Activated CD4-positive, alpha-beta memory T cell treated with anti-CD3 and anti-CD28 coated beads for 36 hours (primary cell): ENCODE data around the gene LY6G5B. TPM values are rescaled to one million over a fixed set of nuclear protein-coding genes. Genes with fewer than 3 reads are reported as not detected.

Experiments used
- CTCF ChIA-PET: fragments of 350-600 bp; sonication (Branson Sonifier 250); formaldehyde crosslinking; loops from one replicate; lab custom pipeline; 2021; ENCODE audit warnings: antibody characterized with exemption, inconsistent platforms; lab: Charles Lee
- POLR2A ChIA-PET: fragments of 350-600 bp; sonication (Branson Sonifier 250); formaldehyde crosslinking; loops from one replicate; lab custom pipeline; 2021; ENCODE audit warnings: antibody characterized with exemption; lab: Charles Lee
- DNase-seq: peaks from one replicate; pipeline ENCODE4 v3.0.0-alpha.2; 2020
- H3K27ac Mint-ChIP-seq: one replicate; pipeline ENCODE4 v1.8.0; 2021; ENCODE audit warnings: mixed read lengths
- H3K27me3 Mint-ChIP-seq: one replicate; pipeline ENCODE4 v1.8.0; 2021; ENCODE audit warnings: mixed read lengths
- H3K36me3 Mint-ChIP-seq: one replicate; pipeline ENCODE4 v1.8.0; 2021; ENCODE audit warnings: mixed read lengths
- H3K4me1 Mint-ChIP-seq: one replicate; pipeline ENCODE4 v1.8.0; 2021; ENCODE audit warnings: low read depth, mixed read lengths
- H3K4me3 Mint-ChIP-seq: one replicate; pipeline ENCODE4 v1.8.0; 2021; ENCODE audit warnings: mild to moderate bottlenecking, mixed read lengths
- H3K9me3 Mint-ChIP-seq: one replicate; pipeline ENCODE4 v1.8.0; 2021; ENCODE audit warnings: mixed read lengths
- intact Hi-C: fragments of 100-400 bp; cut with micrococcal nuclease; formaldehyde crosslinking; loops from one replicate; pipeline ENCODE4 v1.15.1; 2023
- total RNA-seq, 2 experiments: library from RNA; stranded (reverse); gene quantifications; one replicate each; pipeline ENCODE4 v1.2.3, GENCODE V29; 2021

The LY6G5B gene
- total RNA-seq, 2 experiments from 2014 or later = 9.2 to 11.6 TPM

- Mint-ChIP-seq H3K4me1 (no peaks in the 10 kb centered on the region), H3K27me3 (no peaks in the 10 kb centered on the region), H3K27ac (no peak overlapping the region), H3K4me3 (no peak overlapping the region), H3K36me3 (peaks cover 72% of the 10 kb centered on the region), H3K9me3 (no peaks in the 10 kb centered on the region)
- DNase-seq = no peak
- POLR2A ChIA-PET = interaction anchor here (0.7 to 1.0 kb wide), 2 partner anchors 9 to 21 kb away, joined by 3 read pairs; partner anchors contain the start of gene BAG6
- intact Hi-C loops = no loop called here
- CTCF ChIA-PET = no interaction called here
These were observed 38.6 kb upstream of the LY6G5B start for GRCh38 chr6:31631209-31631608.

DNA sequence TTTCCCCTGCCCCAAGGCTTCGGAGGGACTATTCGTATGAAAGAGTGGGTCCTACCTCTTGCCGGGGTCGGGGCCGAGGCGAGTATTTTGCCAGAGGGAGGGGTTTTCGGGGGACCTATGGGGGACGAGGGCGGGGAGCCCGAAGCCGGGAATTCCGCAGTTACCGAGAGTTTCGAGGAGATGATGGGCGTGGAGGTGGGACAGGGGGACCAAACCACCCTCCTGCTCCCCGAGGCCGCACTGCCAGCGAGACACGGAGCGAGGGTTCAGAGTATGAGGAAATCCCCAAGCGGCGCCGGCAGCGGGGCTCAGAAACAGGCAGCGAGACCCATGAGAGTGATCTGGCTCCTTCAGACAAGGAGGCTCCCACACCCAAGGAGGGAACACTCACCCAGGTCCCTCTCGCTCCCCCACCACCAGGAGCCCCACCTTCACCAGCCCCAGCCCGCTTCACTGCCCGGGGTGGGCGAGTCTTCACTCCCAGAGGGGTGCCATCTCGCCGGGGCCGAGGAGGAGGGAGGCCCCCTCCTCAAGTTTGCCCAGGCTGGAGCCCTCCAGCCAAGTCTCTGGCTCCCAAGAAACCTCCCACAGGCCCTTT lies 38.0 kb upstream of the LY6G5B start:
- Mint-ChIP-seq H3K9me3 (no peaks in the 10 kb centered on the region), H3K4me1 (no peaks in the 10 kb centered on the region), H3K4me3 (no peak overlapping the region), H3K36me3 (peaks cover 72% of the 10 kb centered on the region), H3K27ac (no peak overlapping the region), H3K27me3 (no peaks in the 10 kb centered on the region)
- CTCF ChIA-PET = no interaction called here
- DNase-seq = no peak
- POLR2A ChIA-PET = interaction anchor here (0.7 to 1.0 kb wide), 2 partner anchors 8 to 21 kb away, joined by 3 read pairs; partner anchors contain the start of gene BAG6
- intact Hi-C loops = no loop called here

DNA sequence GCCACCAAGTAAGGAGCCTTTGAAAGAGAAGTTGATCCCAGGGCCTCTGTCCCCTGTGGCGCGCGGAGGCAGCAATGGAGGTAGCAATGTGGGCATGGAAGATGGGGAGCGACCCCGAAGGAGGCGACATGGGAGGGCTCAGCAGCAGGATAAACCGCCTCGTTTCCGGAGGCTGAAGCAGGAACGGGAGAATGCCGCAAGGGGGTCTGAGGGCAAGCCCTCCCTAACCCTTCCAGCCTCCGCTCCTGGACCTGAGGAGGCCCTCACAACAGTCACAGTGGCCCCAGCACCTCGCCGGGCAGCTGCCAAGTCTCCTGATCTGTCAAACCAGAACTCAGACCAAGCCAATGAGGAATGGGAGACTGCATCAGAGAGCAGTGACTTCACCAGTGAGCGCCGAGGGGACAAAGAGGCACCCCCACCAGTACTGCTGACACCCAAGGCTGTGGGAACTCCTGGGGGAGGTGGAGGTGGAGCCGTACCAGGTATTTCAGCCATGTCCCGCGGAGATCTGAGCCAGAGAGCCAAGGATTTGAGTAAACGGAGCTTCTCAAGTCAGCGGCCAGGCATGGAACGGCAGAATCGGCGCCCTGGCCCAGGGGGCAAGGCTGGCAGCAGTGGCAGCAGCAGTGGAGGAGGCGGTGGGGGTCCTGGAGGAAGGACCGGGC lies 37.4 kb upstream of the LY6G5B start:
- CTCF ChIA-PET = no interaction called here
- Mint-ChIP-seq H3K36me3 (peaks cover 72% of the 10 kb centered on the region), H3K4me1 (no peaks in the 10 kb centered on the region), H3K4me3 (no peak overlapping the region), H3K27me3 (no peaks in the 10 kb centered on the region), H3K9me3 (no peaks in the 10 kb centered on the region), H3K27ac (no peak overlapping the region)
- POLR2A ChIA-PET = no interaction called here
- no peak for DNase-seq
- intact Hi-C loops = no loop called here

GRCh38 chr6:31633447-31633846 lies 36.3 kb upstream of the LY6G5B start:
- no peaks in the 10 kb centered on the region for H3K9me3 Mint-ChIP-seq
- ChIA-PET POLR2A (interaction anchor here (1.1 to 1.3 kb wide), 3 partner anchors 8 to 11 kb away, joined by 3 to 5 read pairs (median 3); no protein-coding TSS in a partner anchor), CTCF (interaction anchor here (0.7 kb wide), 1 partner anchor 35 kb away, joined by 3 read pairs; no protein-coding TSS in a partner anchor)
- H3K36me3 Mint-ChIP-seq = peaks cover 64% of the 10 kb centered on the region
- no peaks in the 10 kb centered on the region for H3K4me1 Mint-ChIP-seq
- H3K27me3 Mint-ChIP-seq = no peaks in the 10 kb centered on the region
- intact Hi-C loops = no loop called here
- H3K4me3 Mint-ChIP-seq = no peak overlapping the region
- H3K27ac Mint-ChIP-seq = no peak overlapping the region
- DNase-seq = no peak

DNA sequence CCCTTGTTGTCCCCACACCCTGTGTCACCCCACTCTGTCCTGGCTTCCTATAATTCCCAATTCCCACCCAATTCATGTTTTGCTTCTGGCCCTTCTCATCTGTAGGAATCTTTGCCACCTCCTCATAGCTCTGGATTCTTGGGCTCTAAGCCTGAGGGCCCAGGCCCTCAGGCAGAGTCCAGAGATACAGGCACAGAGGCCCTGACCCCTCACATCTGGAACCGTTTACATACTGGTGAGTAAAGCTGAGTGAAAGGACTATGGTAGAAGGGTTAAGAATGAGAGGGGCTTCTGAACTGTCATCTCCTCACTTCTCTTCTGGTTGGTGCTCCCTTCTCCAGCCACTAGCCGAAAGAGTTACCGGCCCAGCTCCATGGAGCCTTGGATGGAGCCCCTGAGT lies 35.6 kb upstream of the LY6G5B start:
- no peak for DNase-seq
- no peak overlapping the region for H3K4me3 Mint-ChIP-seq
- CTCF ChIA-PET = interaction anchor here (2.0 kb wide), 1 partner anchor 83 kb away, joined by 4 read pairs; no protein-coding TSS in a partner anchor
- intact Hi-C loops = no loop called here
- no peaks in the 10 kb centered on the region for H3K27me3 Mint-ChIP-seq
- H3K9me3 Mint-ChIP-seq = no peaks in the 10 kb centered on the region
- H3K36me3 Mint-ChIP-seq = peaks cover 63% of the 10 kb centered on the region
- H3K27ac Mint-ChIP-seq = no peak overlapping the region
- no peaks in the 10 kb centered on the region for H3K4me1 Mint-ChIP-seq
- POLR2A ChIA-PET = interaction anchor here (1.1 to 1.3 kb wide), 3 partner anchors 9 to 12 kb away, joined by 3 to 5 read pairs (median 3); no protein-coding TSS in a partner anchor

DNA sequence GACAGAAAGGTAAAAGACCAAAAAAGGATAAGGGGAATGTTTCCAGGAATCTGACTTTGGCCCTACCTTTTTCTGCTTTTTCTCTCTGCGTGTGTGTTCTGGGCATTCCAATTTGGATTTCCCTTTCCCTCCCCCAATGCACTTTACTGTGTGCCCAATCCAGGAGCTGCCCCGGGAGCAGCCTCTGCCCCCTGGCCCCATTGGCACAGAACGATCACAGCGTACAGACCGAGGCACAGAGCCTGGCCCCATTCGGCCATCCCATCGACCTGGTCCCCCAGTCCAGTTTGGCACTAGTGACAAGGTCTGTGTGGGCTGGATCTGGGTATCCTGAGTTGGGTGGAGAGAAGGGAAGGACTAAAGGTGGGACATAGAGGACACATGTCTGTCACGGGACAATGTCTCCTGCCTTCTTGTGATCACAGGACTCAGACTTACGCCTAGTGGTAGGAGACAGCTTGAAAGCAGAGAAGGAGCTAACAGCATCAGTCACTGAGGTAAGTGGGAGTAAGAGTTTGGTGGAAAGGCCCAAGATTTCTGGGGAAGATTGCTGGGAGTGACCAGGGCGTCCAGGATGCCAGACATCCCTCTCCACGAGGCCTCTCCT lies 34.7 kb upstream of the LY6G5B start:
- H3K36me3 Mint-ChIP-seq = peaks cover 59% of the 10 kb centered on the region

GRCh38 chr6:31636698-31637596 lies 32.8 kb upstream of the LY6G5B start:
- intact Hi-C loops = no loop called here
- no peaks in the 10 kb centered on the region for H3K9me3 Mint-ChIP-seq
- no peak for DNase-seq
- H3K36me3 Mint-ChIP-seq = peaks cover 54% of the 10 kb centered on the region
- no peak overlapping the region for H3K4me3 Mint-ChIP-seq
- POLR2A ChIA-PET = interaction anchor here (1.6 kb wide), 2 partner anchors 15 to 16 kb away, joined by 4 to 5 read pairs; partner anchors contain the start of gene BAG6
- H3K27me3 Mint-ChIP-seq = no peaks in the 10 kb centered on the region
- H3K27ac Mint-ChIP-seq = peak overlapping the region; percentile 66
- CTCF ChIA-PET = no interaction called here
- H3K4me1 Mint-ChIP-seq = peaks cover 5% of the 10 kb centered on the region

More for the DNA sequence above, 34.7 kb upstream of the LY6G5B start:
- Mint-ChIP-seq H3K27me3 (no peaks in the 10 kb centered on the region), H3K4me3 (no peak overlapping the region), H3K27ac (peak overlapping the region; percentile 47), H3K9me3 (no peaks in the 10 kb centered on the region), H3K4me1 (peaks cover 5% of the 10 kb centered on the region)
- ChIA-PET CTCF (interaction anchor here (2.0 kb wide), 1 partner anchor 84 kb away, joined by 4 read pairs; no protein-coding TSS in a partner anchor), POLR2A (interaction anchor here (1.2 kb wide), 1 partner anchor 9 kb away, joined by 5 read pairs; no protein-coding TSS in a partner anchor)
- intact Hi-C loops = no loop called here
- DNase-seq = no peak

GRCh38 chr6:31639043-31639442 lies 30.7 kb upstream of the LY6G5B start:
- Mint-ChIP-seq H3K27ac (peak overlapping the region; percentile 47), H3K9me3 (no peaks in the 10 kb centered on the region), H3K27me3 (no peaks in the 10 kb centered on the region), H3K4me1 (peaks cover 5% of the 10 kb centered on the region), H3K36me3 (peaks cover 45% of the 10 kb centered on the region), H3K4me3 (no peak overlapping the region)
- POLR2A ChIA-PET = interaction anchor here (0.5 to 2.2 kb wide), 3 partner anchors 12 to 540 kb away, joined by 3 to 10 read pairs (median 3); no protein-coding TSS in a partner anchor
- intact Hi-C loops = no loop called here
- CTCF ChIA-PET = interaction anchor here (1.4 to 1.8 kb wide), 2 partner anchors 12 to 97 kb away, joined by 4 to 6 read pairs; partner anchors contain the start of gene DDX39B
- no peak for DNase-seq

- no peak overlapping the region for H3K4me3 Mint-ChIP-seq
These were observed 30.3 kb upstream of the LY6G5B start for GRCh38 chr6:31639449-31639861.

GRCh38 chr6:31640612-31641011 lies 29.2 kb upstream of the LY6G5B start:
- CTCF ChIA-PET = no interaction called here
- H3K27me3 Mint-ChIP-seq = no peaks in the 10 kb centered on the region
- intact Hi-C loops = no loop called here
- POLR2A ChIA-PET = interaction anchor here (2.2 kb wide), 1 partner anchor 11 kb away, joined by 10 read pairs; no protein-coding TSS in a partner anchor
- H3K4me3 Mint-ChIP-seq = no peak overlapping the region
- no peaks in the 10 kb centered on the region for H3K9me3 Mint-ChIP-seq
- H3K36me3 Mint-ChIP-seq = peaks cover 51% of the 10 kb centered on the region
- peaks cover 5% of the 10 kb centered on the region for H3K4me1 Mint-ChIP-seq
- peak overlapping the region; percentile 34 for H3K27ac Mint-ChIP-seq
- no peak for DNase-seq

More at GRCh38 chr6:31639449-31639861, 30.3 kb upstream of the LY6G5B start:
- ChIA-PET POLR2A (interaction anchor here (0.5 to 2.2 kb wide), 4 partner anchors 8 to 539 kb away, joined by 3 to 10 read pairs (median 3); no protein-coding TSS in a partner anchor), CTCF (interaction anchor here (1.4 to 1.8 kb wide), 2 partner anchors 12 to 98 kb away, joined by 4 to 6 read pairs; partner anchors contain the start of gene DDX39B)
- Mint-ChIP-seq H3K9me3 (no peaks in the 10 kb centered on the region), H3K27me3 (no peaks in the 10 kb centered on the region), H3K36me3 (peaks cover 44% of the 10 kb centered on the region), H3K4me1 (peaks cover 5% of the 10 kb centered on the region), H3K27ac (peak overlapping the region; percentile 81)
- intact Hi-C loops = no loop called here
- peak; percentile 62 for DNase-seq

GRCh38 chr6:31641370-31641769 lies 28.4 kb upstream of the LY6G5B start:
- H3K4me3 Mint-ChIP-seq = no peak overlapping the region
- H3K27me3 Mint-ChIP-seq = no peaks in the 10 kb centered on the region
- peaks cover 5% of the 10 kb centered on the region for H3K4me1 Mint-ChIP-seq
- H3K27ac Mint-ChIP-seq = peak overlapping the region; percentile 25
- H3K36me3 Mint-ChIP-seq = peaks cover 45% of the 10 kb centered on the region
- no peak for DNase-seq
- ChIA-PET CTCF (no interaction called here), POLR2A (no interaction called here)
- intact Hi-C loops = no loop called here
- H3K9me3 Mint-ChIP-seq = no peaks in the 10 kb centered on the region
